Neural cell (in vitro differentiated cells): ENCODE measurements around the gene XIRP2. TPM values are rescaled to one million over a fixed set of nuclear protein-coding genes. Genes with fewer than 3 reads are reported as not detected.

Experiments
- H2AFZ ChIP-seq: fragments of 200-600, 300-800 bp; sonication (generic), shearing (Covaris generic); 2 replicates; pipeline ENCODE4 v1.6.0; 2014; ENCODE audit warnings: low read depth, mild to moderate bottlenecking, antibody characterized with exemption, low read length, moderate library complexity
- H3F3A ChIP-seq: fragments of 200-600 bp; shearing (Covaris generic); 2 replicates; pipeline ENCODE4 v1.6.1; 2016; ENCODE audit warnings: mild to moderate bottlenecking, moderate library complexity, mixed read lengths, antibody characterized with exemption, low read length; ENCODE audit not compliant: insufficient read depth, poor library complexity, severe bottlenecking
- H3K27ac ChIP-seq: fragments of 200-600, 300-800 bp; sonication (generic), shearing (Covaris generic); 2 replicates; pipeline ENCODE4 v1.5.1; 2014; ENCODE audit warnings: mild to moderate bottlenecking, low read length, moderate library complexity
- H3K27me3 ChIP-seq: fragments of 300-800, 200-600 bp; sonication (generic), shearing (Covaris generic); 2 replicates; pipeline ENCODE4 v1.6.0; 2014; ENCODE audit warnings: mild to moderate bottlenecking, low read depth, low read length, moderate library complexity; ENCODE audit not compliant: insufficient read depth
- H3K36me3 ChIP-seq: fragments of 300-800, 200-600 bp; sonication (generic), shearing (Covaris generic); 2 replicates; pipeline ENCODE4 v1.5.1; 2014; ENCODE audit warnings: mild to moderate bottlenecking, antibody characterized with exemption, low read length, moderate library complexity; ENCODE audit not compliant: insufficient read depth
- H3K4me2 ChIP-seq: fragments of 300-800, 200-600 bp; sonication (generic), shearing (Covaris generic); 2 replicates; pipeline ENCODE4 v1.6.0; 2014; ENCODE audit warnings: mild to moderate bottlenecking, low read length
- H3K4me3 ChIP-seq: fragments of 300-800, 200-600 bp; sonication (generic), shearing (Covaris generic); 2 replicates; pipeline ENCODE4 v1.5.1; 2014; ENCODE audit warnings: mild to moderate bottlenecking, low read length, moderate library complexity
- H3K79me2 ChIP-seq: fragments of 200-600 bp; shearing (Covaris generic); replicated peaks from 2 replicates; pipeline ENCODE4 v1.6.0; 2014; ENCODE audit warnings: mild to moderate bottlenecking, low read length, moderate library complexity; ENCODE audit not compliant: insufficient read depth
- H3K9ac ChIP-seq: fragments of 300-800, 200-600 bp; sonication (generic), shearing (Covaris generic); 2 replicates; pipeline ENCODE4 v1.6.1; 2016; ENCODE audit warnings: mild to moderate bottlenecking, low read length, mixed read lengths
- H3K9me2 ChIP-seq: fragments of 200-600 bp; shearing (Covaris generic); 2 replicates; pipeline ENCODE4 v1.6.1; 2016; ENCODE audit warnings: mild to moderate bottlenecking, low read length, mixed read lengths; ENCODE audit not compliant: insufficient read depth
- H3K9me3 ChIP-seq: fragments of 200-600, 300-800 bp; sonication (generic), shearing (Covaris generic); 2 replicates; pipeline ENCODE4 v1.6.1; 2016; ENCODE audit warnings: mild to moderate bottlenecking, mixed run types, low read length, moderate library complexity, mixed read lengths
- H4K20me1 ChIP-seq: fragments of 200-600 bp; shearing (Covaris generic); 2 replicates; pipeline ENCODE4 v1.6.1; 2016; ENCODE audit warnings: mild to moderate bottlenecking, mixed run types; ENCODE audit not compliant: insufficient read depth
- CTCF ChIP-seq: fragments of 450-650 bp; IDR thresholded peaks from 2 replicates; pipeline ENCODE4 v1.5.1; 2014; ENCODE audit warnings: antibody characterized with exemption, mild to moderate bottlenecking, moderate library complexity; ENCODE audit not compliant: poor library complexity, severe bottlenecking
- EP300 ChIP-seq: fragments of 450-650 bp; conservative IDR thresholded peaks from 2 replicates; pipeline ENCODE4 v1.6.1; 2014; ENCODE audit warnings: antibody characterized with exemption, mild to moderate bottlenecking, moderate library complexity; ENCODE audit not compliant: poor library complexity, severe bottlenecking
- EZH2 ChIP-seq: fragments of 200-600, 300-800 bp; shearing (Covaris generic), sonication (generic); IDR thresholded peaks from 2 replicates; pipeline ENCODE4 v1.6.1; 2014; ENCODE audit warnings: antibody characterized with exemption, low read length, borderline replicate concordance, mild to moderate bottlenecking; ENCODE audit not compliant: insufficient read depth, poor library complexity, severe bottlenecking
- MXI1 ChIP-seq: fragments of 450-650 bp; conservative IDR thresholded peaks from 2 replicates; pipeline ENCODE4 v1.6.1; 2014; ENCODE audit warnings: antibody characterized with exemption, mild to moderate bottlenecking; ENCODE audit not compliant: poor library complexity, severe bottlenecking
- POLR2AphosphoS5 ChIP-seq: IDR thresholded peaks from 2 replicates; pipeline ENCODE4 v1.6.1; 2012
- RAD21 ChIP-seq: fragments of 450-650 bp; conservative IDR thresholded peaks from 2 replicates; pipeline ENCODE4 v1.6.1; 2014; ENCODE audit warnings: antibody characterized with exemption, mild to moderate bottlenecking, moderate library complexity
- REST ChIP-seq: IDR thresholded peaks from 2 replicates; pipeline ENCODE4 v1.6.1; 2012; ENCODE audit warnings: borderline replicate concordance
- SMC3 ChIP-seq: fragments of 450-650 bp; conservative IDR thresholded peaks from 2 replicates; pipeline ENCODE4 v1.6.1; 2014; ENCODE audit warnings: antibody characterized with exemption, mild to moderate bottlenecking, moderate library complexity; ENCODE audit not compliant: poor library complexity
- TAF1 ChIP-seq: IDR thresholded peaks from 2 replicates; pipeline ENCODE4 v1.6.1; 2012; ENCODE audit warnings: low read depth
- polyA plus RNA-seq: library from polyadenylated mRNA; depleted of rRNA; stranded (reverse); fragments of >200 nt; gene quantifications from 2 replicates; pipeline ENCODE4 v1.2.3, GENCODE V29; 2014

Gene XIRP2
- polyA plus RNA-seq, 1 donor from 2014 or later: not detected

GRCh38 chr2:166917415-166917814 is 29.1 kb downstream of the XIRP2 start:
- Histone ChIP-seq H4K20me1 (no peaks in the 10 kb centered on the region), H2AFZ (no peak overlapping the region), H3F3A (no peaks in the 10 kb centered on the region), H3K9ac (no peak overlapping the region), H3K9me3 (no peaks in the 10 kb centered on the region), H3K27ac (no peak overlapping the region), H3K27me3 (no peaks in the 10 kb centered on the region), H3K9me2 (no peaks in the 10 kb centered on the region), H3K79me2 (no peaks in the 10 kb centered on the region), H3K36me3 (no peaks in the 10 kb centered on the region), H3K4me2 (no peak overlapping the region), H3K4me3 (no peak overlapping the region)
- TF ChIP-seq RAD21 (no peak), TAF1 (no peak), REST (peak; percentile 80), EZH2 (no peak), CTCF (no peak), SMC3 (no peak), EP300 (peak; percentile 99), POLR2AphosphoS5 (peak; percentile 97)

GRCh38 chr2:166921261-166921896 is 33.1 kb downstream of the XIRP2 start:
- Histone ChIP-seq H3K4me2 (no peak overlapping the region), H3K27ac (no peak overlapping the region), H3K9me2 (no peaks in the 10 kb centered on the region), H3F3A (no peaks in the 10 kb centered on the region), H3K79me2 (no peaks in the 10 kb centered on the region), H2AFZ (no peak overlapping the region), H4K20me1 (no peaks in the 10 kb centered on the region), H3K9me3 (no peaks in the 10 kb centered on the region), H3K9ac (no peak overlapping the region), H3K27me3 (no peaks in the 10 kb centered on the region), H3K4me3 (no peak overlapping the region), H3K36me3 (no peaks in the 10 kb centered on the region)
- peak; percentile 44 for TF ChIP-seq EP300
- no peak for TF ChIP-seq TAF1
- TF ChIP-seq RAD21: no peak
- no peak for TF ChIP-seq EZH2
- no peak for TF ChIP-seq CTCF
- peak; percentile 33 for TF ChIP-seq REST
- peak; percentile 47 for TF ChIP-seq POLR2AphosphoS5
- no peak for TF ChIP-seq SMC3
- no peak for TF ChIP-seq MXI1
